PFSK-1 (cell line): ENCODE data around the gene ASCC3.

Source experiments
- FOXP2 ChIP-seq: optimal IDR thresholded peaks from 2 replicates; pipeline ENCODE3; 2011; ENCODE audit warnings: borderline replicate concordance, control low read depth, inconsistent platforms; ENCODE audit not compliant: insufficient read depth; ENCODE audit errors: extremely low read length, extremely low read depth
- POLR2AphosphoS5 ChIP-seq: IDR thresholded peaks from 2 replicates; pipeline ENCODE4 v1.6.1; 2012; ENCODE audit warnings: low read depth, mild to moderate bottlenecking, control low read depth, low read length, moderate library complexity
- REST ChIP-seq, 2 experiments: IDR thresholded peaks; 2 replicates each; pipeline versions ENCODE4 v1.6.1 to v1.8.0; 2011 to 2012; ENCODE audit warnings: low read depth in 2 of 2, low read length in 2 of 2, control low read depth in 1 of 2, inconsistent platforms in 1 of 2, mild to moderate bottlenecking in 1 of 2, moderate library complexity in 1 of 2; ENCODE audit not compliant: insufficient read depth in 1 of 2
- SIN3A ChIP-seq: IDR thresholded peaks from 2 replicates; pipeline ENCODE4 v1.6.1; 2012; ENCODE audit warnings: mild to moderate bottlenecking, low read length, moderate library complexity, borderline replicate concordance; ENCODE audit not compliant: insufficient read depth
- TAF1 ChIP-seq: IDR thresholded peaks from 2 replicates; pipeline ENCODE4 v1.6.1; 2012; ENCODE audit warnings: low read length, control low read depth, borderline replicate concordance; ENCODE audit not compliant: insufficient read depth

Gene ASCC3

GRCh38 chr6:100575921-100576320, 305.2 kb downstream of the ASCC3 start:
- no peak for TF ChIP-seq SIN3A
- TF ChIP-seq TAF1: no peak
- TF ChIP-seq FOXP2: no peak
- TF ChIP-seq POLR2AphosphoS5: no peak
- no peak for TF ChIP-seq REST (IDR thresholded peaks at IDR 0.05; ENCODE audit: insufficient read depth in 1 of 2, low read depth in 2 of 2, low read length in 2 of 2)

- TF ChIP-seq TAF1 (no peak), FOXP2 (no peak), SIN3A (no peak), REST (IDR thresholded peaks at IDR 0.05; ENCODE audit: insufficient read depth in 1 of 2, low read depth in 2 of 2, low read length in 2 of 2) (no peak), POLR2AphosphoS5 (no peak)
Measured at GRCh38 chr6:100574836-100575235, 306.3 kb downstream of the ASCC3 start.

GRCh38 chr6:100573166-100573565, 308.0 kb downstream of the ASCC3 start:
- TF ChIP-seq TAF1: no peak

- TF ChIP-seq FOXP2 (no peak), SIN3A (no peak), REST (IDR thresholded peaks at IDR 0.05; ENCODE audit: insufficient read depth in 1 of 2, low read depth in 2 of 2, low read length in 2 of 2) (no peak)
Measured at GRCh38 chr6:100568255-100568654, 312.9 kb downstream of the ASCC3 start.

GRCh38 chr6:100566563-100566962, 314.6 kb downstream of the ASCC3 start:
- no peak for TF ChIP-seq REST (IDR thresholded peaks at IDR 0.05; ENCODE audit: insufficient read depth in 1 of 2, low read depth in 2 of 2, low read length in 2 of 2)
- TF ChIP-seq TAF1: no peak
- no peak for TF ChIP-seq FOXP2
- no peak for TF ChIP-seq POLR2AphosphoS5
- no peak for TF ChIP-seq SIN3A
